GM03348 (cell line): ENCODE measurements around the gene PXMP2.

Source experiments
- DNase-seq: peaks from one replicate; pipeline ENCODE4 v3.0.0; 2012; ENCODE audit warnings: low spot score

PXMP2 gene

DNA sequence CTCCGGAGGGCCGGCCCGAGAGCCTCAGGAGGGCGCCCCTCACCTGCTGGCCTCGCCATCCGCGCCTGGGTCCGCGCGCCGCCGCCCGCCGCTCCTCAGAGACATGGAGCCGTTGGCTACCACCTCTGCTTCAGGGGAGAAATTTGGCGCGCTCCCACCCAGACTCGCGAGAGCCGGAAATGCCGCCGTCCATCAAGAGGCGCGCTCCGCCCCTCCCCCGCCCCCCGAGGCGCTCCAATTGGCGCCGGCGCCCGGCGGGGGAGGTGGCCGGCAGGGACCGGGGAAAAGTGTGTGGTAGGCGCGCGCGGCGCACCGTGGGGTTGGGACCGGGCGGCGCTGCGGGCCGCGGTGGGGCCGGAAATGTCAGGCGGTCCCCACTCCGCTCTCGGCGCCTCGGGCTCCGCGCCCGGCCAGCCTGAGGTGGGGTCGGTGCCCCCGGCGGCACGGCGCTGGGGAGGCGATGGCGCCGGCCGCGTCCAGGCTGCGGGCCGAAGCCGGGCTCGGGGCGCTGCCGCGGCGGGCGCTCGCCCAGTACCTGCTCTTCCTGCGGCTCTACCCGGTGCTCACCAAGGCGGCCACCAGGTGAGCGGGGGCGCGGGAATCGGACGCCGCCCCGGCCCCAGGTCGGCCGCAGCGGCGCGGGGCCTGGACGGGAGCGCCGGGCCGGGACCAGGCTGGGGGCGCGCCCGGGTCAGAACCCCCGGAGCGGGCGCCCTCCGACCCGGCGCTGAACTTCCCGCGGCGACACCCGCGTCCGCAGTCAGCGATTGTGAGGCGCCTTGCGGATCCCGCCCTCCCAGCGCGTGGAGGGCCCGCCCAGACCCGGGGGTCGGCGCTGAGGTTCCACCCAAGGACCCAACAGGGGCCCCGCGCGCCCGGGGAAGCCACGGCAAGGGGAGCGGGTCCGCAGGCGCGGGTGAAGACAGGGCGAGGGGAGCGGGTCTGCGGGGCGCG lies at the start of gene PXMP2, which contains the start of gene POLE:
PXMP2 (plus strand) TSS at position 377 of the 954 bp plus-strand sequence; CDS start at position 461, 84 bp downstream.
POLE (minus strand) TSS at position 132 of the 954 bp plus-strand sequence; CDS start at position 105, 27 bp downstream.
- DNase-seq: peak; percentile 100

GRCh38 chr12:132637811-132638210 lies 49.6 kb upstream of the PXMP2 start:
- no peak for DNase-seq

DNA sequence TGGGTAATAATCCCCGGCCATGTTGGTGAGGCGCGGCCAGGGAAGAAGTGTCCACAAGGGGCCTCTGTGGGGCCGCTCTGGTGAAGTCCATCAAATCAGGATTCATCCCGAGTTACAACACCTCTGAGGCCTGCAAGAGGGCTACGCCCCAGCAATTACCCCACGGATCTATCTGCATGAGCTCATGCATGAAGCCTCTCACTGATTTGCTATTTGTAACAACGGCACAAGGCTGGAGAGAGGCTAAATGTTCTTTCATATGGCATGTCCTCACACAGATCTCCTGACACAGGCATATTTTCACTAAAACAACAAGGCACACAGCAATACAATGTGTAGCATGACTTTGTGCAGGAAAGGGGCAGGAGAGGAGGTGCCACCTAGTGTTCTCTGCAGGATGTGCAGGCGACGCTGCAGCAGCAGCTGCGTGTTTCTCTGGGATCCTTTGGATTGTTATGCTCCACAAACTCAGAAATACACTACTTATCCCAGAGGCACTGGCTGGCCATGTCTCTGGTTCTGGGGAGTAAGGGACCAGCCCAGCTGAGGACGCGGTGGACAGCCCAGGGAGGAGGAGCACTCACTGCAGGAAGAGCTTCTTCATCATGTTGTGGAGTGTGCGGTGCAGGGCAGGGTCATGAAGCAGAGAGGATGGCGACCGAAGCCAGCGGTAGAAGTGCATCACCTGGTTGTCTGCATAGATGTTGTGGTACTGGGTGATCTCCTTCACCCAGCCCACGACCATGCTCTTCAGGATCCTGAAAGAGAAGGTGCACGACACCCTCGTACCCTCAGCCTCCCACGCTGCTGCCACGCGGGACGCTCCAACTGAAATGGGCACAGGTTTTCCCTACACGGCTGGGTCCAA lies 48.6 kb upstream of the PXMP2 start:
- DNase-seq: peak; percentile 88

GRCh38 chr12:132639956-132640520 lies 47.3 kb upstream of the PXMP2 start:
- DNase-seq: no peak

DNA sequence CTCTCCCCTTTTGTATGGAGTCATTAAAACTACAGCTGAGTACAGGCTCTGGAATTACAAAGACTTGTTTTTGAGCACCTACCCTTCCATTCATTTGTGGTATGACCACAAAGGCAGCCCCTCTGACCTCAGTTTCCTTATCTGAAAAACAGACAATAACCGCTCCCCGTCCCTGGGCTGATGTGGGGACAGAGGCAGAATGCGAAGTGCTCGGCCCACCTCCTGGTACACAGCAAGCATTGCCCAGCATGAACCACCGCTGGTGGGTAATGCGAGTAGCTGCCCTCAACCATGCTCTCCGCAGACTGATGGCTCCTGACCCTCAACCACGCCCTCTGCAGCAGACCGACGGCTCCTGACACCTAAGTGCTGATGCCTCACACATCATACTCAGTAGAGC lies 46.5 kb upstream of the PXMP2 start:
- DNase-seq: no peak

DNA sequence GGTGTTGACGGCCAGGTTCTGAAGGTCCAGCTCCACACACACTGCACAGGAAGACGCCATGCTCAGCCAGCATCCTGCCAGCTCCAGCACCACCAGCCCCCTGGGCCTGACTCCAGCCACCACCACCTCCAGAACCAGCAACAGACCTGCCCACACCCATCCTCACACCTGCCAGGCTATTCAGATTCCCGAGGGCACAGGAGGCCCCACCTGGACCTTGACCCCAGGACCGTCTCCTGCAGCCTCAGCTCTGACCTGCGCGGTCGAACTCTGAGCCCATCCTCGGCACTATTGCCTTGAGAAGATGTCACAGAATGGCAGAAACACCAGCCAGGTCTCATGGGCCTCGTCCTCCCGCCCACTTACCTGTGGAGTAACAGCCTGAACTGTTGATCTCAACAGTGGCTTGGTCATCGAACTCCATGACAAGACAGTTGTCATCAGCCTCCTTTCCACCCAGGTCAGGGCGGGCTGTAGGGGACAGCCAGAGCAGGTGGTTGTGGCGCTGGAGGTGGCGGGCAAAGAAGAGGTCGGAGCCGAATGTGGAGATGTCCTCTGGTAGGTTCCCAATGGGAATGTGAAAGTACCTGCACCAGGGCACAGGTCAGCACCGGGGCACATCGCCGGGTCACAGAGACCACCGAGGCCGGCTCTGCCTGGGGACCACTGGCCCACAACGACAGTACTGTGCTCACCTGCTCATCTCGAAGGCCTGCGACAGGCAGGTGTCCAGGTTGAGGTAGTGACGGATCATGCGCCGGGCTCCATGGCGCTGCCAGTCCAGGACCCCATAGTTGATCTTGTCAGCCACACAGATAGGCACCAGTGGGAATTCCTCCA lies 45.4 kb upstream of the PXMP2 start:
- no peak for DNase-seq

- no peak for DNase-seq
These were observed 44.2 kb upstream of the PXMP2 start for GRCh38 chr12:132642846-132643835.

DNA sequence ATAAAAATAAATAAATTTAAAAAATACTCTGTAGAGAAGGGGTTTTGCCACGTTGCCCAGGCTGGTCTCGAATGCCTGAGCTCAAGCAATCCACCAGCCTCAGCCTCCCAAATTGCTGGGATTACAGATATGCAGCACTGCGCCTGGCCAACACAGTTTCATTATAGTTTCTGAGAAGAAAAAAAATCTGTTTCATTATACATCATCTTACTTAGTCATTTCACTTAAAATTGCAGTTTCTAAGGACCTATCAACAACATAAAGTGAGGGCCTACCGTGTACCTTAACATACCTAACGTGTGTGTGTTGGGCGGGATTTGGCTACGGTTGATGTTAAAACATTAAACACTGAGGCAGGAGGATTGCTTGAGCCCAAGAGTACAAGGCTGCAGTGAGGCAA lies 40.5 kb upstream of the PXMP2 start:
- no peak for DNase-seq

DNA sequence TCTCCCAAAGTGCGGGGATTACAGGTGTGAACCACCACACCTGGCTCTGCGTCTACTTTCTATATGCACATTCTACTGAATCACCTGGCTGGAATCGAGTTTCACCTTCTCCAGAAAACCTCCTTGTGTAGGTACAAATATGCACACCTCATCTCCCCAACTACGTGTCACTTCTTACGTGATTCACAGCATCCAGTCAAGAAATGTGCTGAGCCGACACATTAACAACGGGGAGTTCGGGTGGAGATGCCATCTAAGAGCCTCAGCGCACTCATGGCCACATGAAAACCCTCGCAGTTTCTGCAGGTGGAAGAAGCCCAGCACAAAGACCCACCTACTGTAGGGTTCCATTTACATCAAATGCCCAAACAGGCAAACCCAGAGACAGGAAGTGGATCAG lies 39.5 kb upstream of the PXMP2 start:
- no peak for DNase-seq

DNA sequence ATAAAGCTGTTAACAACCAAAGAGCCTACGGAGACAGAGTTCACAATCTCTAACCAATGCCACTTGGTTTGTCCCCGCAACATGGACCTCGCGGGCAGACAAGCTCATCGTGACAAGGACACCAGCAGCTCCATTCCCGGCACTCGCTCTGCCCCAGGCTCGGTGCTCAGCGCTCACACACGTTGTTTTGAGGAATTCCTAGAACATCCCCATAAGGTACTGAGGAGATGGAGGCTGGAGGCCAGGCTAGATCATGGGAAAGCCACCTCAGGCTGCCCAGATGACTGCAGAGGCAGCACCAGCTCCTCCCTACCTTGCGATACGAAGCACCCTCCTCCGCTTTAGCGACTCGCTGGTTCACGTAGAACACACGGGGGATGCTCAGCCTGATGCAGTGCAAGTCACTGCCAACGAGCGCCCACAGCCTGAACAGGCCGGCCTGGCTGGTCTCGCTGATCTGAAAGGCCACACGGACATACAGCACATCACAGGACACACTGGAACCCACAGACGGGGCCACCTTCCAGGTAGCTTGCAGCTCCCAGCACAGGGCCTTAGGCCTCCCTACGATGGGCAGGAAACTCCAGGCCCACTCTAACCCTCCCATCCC lies 38.7 kb upstream of the PXMP2 start:
- DNase-seq: no peak

DNA sequence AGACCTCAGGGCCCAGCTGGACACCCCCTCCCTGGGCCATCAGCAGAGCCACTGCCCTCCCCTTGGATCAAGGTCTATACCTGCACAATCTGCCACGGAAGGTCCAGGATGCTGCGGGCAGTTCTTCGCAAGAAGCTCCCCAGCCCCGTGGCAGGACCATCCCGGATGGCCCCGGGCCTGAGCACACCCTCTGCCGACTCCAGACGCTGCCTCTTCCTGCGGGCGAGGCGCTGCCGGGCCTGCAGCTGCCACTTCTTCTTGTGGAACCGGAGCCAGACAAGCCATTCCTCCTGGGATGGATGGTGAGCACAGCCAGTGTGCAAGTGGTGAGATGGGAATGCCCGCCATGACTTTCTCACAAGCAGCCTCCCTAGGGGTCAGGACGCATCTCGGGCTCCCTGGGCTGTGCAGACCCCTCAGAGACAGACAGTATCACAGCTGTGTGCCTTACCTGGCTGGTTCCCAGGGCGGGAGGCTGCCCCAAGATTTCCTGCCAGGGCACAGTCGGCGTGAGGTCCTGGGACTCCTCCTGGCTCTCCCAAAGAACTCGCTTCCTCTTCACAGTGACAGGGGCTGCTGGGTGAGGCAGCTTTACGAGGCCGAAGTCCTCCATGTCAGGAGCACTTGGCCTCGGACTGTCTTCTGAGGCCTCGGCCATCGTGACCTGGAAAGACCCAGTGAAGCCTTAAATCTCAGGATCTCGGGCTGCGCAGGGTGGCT lies 38.0 kb upstream of the PXMP2 start:
- DNase-seq: no peak

DNA sequence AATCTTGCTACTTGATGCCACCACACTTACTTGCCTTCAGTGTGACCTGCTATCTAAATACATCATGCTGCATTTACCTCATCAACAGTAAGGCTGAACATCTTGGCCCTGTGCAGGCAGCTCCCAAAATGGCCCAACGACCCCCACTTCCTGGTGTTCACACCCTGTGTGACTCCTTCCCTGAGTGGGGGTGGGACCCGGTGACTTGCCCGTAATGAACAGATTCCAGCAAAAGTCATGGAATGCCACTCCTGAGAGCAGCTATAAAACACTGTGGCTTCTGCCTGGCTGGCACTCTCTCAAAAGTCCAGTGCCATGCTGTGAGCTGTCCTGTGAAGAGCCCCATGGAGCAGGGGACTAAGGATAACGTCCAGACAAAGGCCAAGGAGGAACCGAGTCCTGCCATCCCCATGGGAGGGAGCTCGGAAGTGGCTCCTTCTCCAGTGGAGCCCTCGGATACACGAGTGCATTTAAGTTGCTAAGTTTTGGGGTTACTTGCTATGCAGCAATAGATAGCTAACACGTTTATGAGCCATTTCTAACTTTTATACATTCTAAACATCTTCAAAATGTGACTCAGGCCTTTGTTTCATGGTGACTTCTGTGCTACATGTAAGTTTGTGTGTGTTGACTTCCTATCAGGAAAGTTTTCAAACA lies 35.8 kb upstream of the PXMP2 start:
- DNase-seq: no peak

GRCh38 chr12:132653567-132654290 lies 33.7 kb upstream of the PXMP2 start:
- DNase-seq: no peak

- DNase-seq: no peak
These were observed 30.2 kb upstream of the PXMP2 start for GRCh38 chr12:132657004-132657727.

DNA sequence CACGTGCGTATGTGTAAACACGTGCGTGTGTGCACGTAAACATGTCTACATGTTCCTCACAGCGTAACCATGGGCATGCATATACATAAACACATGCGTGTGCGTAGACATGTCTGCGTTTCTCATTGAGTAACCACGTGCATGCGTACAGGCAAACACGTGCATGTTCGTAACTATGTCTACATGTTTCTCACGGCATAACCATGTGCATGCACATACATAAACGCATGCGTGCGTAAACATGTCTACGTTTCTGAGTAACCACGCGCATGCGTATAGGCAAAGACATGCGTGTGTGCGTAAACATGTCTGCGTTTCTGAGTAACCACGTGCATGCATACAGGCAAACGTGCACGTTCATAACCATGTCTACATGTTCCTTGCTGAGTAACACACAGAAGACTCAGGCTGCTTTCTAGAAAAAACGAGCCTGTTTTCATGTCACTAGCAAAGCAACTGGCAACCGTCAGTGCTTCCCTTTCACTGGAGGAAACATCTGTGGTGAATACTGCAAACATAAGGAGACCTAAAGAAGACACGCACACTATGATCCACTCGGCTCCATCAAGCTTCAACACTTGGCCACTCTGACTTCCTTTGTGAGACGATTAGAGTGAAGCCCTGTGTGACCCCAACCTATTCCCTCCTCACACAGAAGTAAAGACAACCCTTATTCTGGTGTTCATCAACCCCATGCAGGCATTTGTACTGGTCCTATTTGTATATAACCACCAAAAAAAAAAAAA lies 29.1 kb upstream of the PXMP2 start:
- DNase-seq: no peak

GRCh38 chr12:132659146-132659545 lies 28.2 kb upstream of the PXMP2 start:
- no peak for DNase-seq
